SKM-1 treated with dmso at 0.1 percent for 144 hours (cell line): ENCODE measurements around the gene ACOT8.
"Not testable (repeated sequence)": the region's sequence is repeated elsewhere in the genome, so short reads cannot be mapped to it uniquely, and the experiment has no call there.

Experiments
- DNase-seq: peaks from one replicate; lab custom pipeline; 2025; ENCODE audit not compliant: unreplicated experiment; lab: John Stamatoyannopoulos, UW

ACOT8 gene

DNA sequence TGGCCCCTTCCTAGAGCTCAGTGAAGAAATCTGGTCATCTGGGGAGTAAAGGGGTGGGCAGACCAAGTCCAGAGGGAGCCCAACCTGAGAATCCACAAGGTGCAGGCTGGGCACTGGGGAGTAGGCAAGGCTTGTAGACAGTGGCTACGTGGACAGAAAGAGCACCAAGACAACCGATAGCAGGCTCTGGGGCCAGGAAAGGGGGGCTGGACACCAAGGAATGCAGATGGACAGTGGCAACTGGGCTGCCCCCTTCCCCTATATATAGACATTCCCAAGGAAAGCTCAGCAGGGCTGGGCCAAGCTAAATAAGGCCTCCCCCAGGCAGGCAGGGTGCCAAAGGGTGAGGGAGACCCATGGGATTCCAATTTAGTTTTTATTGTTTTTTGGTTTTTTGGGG lies 28.6 kb downstream of the ACOT8 start:
- no peak for DNase-seq

DNA sequence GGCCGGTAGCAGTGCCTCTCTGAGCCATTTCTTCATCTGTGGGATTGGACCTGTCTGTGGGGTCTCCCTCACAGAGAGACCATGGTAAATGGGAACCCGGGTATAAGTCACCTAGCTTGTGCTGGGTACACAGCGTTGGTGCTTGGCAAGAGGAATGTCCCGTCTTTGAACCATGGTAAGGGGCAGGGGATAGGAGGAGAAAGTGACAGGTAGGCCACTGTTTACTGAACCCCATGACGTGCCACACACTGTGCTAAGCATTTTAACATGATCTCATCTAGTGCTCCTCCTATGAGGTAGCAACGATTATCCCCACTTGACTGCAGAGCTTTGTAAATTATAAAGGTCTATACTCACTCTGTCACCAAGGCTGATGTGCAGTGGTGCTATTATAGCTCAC lies 29.5 kb downstream of the ACOT8 start:
- DNase-seq: no peak

DNA sequence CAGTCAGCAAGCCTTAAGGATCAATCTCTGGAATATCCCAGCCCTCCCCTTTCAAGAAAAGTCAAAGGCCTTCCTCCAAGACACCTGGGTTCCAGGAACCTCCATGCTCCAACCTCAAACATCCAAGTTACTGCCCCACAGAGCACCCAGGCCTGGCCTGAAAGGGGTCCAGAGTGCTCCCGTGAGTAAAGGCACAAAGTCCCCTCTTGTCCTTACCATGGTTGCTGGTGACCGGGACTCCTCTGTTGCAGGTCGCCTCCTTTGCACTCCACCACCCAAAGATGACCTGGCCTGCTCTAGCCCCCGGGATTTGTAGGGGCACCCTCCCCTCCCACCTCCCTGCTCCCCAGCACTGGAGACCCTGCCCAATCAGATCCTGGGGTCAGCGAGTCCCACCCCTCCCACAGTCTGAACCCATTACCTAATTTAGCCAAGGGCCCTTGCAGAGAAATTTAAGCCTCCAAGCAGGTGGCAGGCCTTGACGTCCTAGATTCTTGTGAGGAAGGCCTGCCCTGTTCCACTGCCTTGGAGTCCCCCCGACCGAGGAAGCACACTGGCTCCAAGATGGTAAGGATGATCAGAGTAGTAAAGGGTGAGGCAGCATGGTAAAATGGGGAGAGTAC lies 30.1 kb downstream of the ACOT8 start, which contains the start of gene TNNC2:
TNNC2 (minus strand) TSS at position 283 of the 623 bp plus-strand sequence; CDS start at position 219, 64 bp downstream.
- DNase-seq: no peak

DNA sequence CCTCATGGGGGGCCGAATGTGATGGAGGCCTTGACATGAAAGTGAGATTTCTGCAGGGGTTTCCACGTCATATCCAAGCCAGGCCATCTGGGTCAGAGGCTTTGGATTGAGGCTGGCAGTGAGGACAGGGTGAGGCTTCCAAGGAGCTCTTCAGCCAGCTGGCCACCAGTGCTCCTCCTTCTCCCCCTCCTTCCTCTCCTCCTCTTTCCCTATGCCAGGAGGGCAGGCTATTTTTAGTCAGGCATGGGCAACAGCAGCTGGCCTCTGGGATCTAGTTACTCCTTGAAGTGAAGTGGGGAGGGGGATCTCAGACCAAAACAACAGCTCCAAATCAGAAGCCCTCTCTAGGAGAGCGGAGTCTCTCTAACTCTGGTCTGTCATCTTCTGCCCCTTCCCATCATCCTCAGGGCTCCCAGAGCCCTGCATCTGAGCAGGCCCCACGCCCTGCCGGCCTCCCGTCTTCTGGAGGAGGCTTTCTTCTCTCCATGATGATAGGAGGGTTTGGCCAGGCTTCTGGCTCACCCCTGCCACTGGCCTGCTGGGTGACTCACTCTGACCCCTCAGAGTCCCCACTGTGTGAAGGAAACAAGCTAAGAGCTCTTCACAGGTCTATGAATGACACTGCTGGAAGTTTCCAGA lies 30.7 kb downstream of the ACOT8 start:
- no peak for DNase-seq

DNA sequence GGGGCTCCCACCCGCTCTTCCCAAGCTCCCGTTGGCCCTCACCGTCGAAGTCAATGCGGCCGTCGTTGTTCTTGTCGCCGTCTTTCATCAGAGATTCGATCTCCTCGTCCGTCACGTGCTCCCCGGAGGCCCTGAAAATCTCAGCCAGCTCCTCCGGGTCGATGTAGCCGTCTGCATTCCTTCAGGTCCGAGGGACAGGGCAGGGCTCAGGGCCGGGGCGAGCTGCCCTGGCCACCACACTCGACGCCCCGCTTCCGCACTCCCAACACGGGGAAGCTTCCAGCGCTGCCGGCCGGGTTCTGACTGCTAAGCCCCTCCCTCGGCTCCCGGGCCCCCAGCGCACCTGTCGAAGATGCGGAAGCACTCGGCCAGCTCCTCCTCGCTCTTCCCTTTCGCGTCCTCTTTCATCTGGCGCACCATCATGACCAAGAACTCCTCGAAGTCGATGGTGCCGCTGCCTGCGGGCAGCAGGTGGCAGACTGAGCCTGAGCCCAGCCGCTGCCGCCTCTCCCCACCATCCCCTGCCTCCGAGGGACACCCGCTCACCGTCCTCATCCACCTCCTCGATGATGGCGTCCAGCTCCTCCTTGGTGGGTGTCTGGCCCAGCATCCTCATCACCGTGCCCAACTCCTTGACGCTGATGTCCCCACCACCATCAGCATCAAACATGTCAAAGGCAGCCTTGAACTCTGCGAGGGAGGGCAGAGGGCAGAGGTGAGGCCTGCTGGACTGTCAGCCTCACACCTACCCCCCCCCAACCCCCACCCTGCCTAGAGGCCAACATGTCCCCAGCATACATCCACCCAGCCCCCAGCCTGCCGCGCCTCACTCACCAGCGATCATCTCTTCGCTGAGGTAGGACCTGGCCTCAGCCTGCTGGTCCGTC lies 33.0 kb downstream of the ACOT8 start:
- no peak for DNase-seq

DNA sequence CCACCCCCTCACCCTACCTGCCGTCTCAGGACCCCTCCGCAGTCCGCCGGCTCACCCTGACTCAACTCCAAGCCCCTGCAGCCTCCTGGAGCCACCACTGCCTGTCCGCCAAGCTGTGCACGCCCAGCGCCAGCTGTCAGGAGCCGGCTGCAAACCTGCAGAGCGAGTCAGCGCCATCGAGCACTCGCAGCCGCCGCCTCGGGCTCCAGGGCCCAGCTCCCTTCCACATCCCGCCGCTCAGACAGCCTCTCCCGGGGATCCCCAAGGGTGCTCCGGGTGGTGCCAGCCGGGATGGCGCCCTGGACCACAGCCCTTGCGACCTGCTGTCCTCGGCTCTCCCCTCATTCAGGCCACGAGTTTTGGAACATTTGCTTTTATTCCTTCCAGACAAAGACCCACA lies 34.3 kb downstream of the ACOT8 start:
- DNase-seq: no peak

DNA sequence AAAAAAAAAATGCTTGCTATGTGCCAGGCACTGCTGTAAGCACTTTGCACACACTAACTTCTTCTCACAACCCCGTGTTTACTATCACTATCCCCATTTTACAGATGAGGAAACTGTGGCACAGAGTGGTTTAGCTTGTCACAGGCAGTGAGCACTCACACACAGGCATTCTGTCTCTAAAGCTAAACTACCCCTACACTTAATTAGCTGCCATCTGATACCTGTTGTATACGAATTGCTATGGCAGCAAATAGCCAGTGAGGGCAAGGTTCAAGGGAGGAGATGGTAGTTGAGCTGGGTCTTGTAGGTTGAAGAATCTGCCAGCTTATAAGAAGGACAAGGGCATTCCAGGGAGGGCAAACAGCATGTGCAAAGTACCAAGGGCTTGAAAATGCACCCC lies 35.2 kb downstream of the ACOT8 start:
- no peak for DNase-seq

DNA sequence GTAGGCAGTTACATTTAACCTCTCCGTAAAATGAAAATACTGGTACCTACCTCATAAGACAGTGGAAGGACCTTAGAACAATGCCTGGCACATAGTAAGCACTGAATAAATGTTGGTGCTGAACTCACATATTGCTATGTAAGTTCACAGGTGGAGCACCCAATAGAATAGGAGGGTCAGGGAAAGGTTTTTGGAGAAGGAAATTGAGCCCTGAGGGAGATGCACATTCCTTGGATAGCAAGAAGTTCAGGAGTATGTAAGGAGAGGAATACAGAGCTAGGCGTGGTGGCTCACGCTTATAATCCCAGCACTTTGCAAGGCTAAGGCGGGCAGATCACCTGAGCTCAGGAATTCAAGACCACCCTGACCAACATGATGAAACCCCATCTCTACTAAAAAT lies 37.7 kb downstream of the ACOT8 start:
- no peak for DNase-seq

DNA sequence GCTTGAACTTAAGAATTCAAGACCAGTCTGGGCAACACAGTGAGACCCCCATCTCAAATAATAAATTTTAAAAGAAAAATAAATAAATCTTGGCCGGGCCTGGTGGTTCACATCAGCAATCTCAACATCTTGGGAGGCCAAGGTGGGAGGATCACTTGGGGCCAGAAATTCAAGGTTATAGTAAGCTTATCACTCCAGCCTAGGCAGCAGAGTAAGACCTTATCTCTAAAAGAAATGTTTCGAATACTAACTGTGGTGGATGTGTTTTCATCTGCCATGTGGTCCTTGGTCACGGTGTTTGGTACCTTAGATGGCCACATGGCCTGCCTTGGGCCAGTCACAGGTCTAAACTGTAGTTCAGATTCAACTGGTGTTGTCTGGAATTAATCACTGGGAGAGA lies 39.0 kb downstream of the ACOT8 start:
- DNase-seq: no peak

DNA sequence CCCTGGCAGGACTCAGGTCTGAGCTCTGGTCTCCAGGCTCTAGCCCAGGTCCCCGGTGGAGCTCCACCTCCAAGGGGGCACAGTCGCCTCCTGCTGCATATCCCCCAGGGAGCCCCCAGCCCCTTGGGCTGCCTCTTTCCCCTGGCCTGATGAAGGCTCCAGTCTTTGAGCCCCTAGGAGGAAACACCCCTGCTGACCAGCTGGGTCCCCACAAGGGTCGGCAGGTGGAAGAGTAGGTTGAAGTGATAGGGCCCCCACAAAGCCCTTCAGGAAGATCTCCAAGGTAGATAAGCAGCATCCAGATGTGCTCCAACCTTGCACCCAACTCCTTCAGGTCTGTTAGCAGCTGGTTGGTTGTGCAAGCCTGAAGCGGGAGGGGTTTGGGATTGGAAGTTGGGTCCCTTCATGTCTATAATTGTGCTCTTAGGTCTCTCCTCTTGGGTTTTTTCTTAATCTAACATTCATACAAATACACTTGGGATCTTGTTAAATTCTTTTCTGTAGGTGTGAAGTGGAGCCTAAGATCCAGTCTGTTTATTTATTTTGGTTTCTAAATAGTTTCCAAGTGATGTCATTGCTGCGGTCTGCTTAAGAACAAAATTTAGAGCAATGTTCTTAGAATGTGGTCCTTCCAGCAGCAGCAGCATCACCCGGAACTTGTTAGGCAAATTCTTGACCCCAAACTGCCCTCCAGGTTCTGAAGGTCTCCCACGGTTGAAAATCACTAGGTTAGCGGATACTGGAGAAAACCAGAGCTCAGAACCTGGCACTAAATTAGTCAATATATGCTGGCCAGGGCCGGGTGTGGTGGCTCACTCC lies 39.6 kb downstream of the ACOT8 start:
- DNase-seq: no peak

DNA sequence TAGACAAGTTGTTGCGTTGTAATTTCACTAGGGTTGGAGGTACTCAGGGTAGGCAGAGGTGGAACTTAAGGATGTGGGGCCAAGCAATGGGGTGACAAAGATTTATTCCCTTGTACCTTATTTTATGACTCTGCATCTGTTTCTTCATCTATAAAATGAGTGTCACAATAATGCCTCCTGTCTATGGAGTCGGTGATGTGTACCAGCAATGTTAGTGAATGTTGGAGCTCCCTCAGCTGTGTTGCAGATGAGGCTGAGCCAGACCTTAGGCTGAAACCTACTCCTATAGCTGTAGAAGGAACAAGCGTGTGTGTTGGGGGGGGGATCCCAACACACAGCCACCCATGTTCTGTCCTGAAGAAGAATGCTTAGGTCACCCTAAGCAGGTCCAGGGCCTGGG lies 40.2 kb downstream of the ACOT8 start:
- DNase-seq: no peak

DNA sequence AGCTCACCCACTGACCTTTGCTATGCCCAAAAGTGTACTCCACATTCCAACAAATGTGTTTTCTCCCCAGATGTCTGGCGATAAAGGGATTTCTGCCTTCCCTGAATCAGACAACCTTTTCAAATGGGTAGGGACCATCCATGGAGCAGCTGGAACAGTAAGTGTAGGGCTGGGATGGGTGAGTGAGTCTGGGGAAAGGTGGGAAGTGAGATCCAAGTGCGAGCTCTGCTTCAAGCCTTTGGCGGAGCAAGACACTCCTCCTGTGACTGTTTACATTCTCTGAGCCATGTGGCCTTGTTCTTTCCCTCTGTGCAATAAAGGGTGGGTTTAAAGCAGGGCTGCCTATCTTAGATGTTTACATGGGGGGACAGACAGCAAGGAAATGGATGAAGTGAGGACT lies 42.9 kb downstream of the ACOT8 start:
- no peak for DNase-seq

DNA sequence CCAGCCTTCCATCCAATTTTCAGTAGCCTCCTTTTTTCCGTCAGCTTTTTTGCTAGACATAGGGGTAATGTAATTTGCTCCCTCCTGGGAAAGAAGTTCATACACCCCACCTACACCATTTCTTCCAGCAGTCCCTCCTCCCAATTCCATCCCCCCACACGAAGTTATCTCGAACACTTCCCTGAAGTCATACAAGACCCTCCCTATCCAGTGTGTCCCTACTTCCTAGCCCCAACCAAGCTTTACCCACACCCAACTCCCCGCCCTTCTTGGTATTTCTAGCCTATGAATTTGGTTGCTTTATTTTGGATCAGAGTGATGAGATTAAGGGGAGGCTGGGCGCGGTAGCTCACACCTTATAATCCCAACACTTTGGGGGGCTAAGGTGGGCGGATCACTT lies 43.7 kb downstream of the ACOT8 start:
- DNase-seq: no peak

DNA sequence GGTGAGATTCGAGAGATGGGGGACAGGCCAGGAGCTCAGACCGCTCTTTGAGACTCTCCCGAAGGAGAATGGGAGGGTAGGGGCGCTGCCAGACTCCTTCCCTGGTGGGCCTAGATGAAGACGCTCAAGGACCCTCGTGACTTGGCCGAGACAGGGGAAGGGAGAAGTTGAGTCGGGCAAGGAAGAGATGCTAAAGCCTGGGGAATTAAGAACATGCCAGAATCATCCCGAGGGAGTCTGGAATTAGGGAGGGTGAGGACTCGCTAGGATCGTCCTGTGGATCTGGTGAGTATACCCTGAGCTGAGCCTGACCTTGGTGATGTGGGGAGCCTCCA lies 44.2 kb downstream of the ACOT8 start:
- no peak for DNase-seq

DNA sequence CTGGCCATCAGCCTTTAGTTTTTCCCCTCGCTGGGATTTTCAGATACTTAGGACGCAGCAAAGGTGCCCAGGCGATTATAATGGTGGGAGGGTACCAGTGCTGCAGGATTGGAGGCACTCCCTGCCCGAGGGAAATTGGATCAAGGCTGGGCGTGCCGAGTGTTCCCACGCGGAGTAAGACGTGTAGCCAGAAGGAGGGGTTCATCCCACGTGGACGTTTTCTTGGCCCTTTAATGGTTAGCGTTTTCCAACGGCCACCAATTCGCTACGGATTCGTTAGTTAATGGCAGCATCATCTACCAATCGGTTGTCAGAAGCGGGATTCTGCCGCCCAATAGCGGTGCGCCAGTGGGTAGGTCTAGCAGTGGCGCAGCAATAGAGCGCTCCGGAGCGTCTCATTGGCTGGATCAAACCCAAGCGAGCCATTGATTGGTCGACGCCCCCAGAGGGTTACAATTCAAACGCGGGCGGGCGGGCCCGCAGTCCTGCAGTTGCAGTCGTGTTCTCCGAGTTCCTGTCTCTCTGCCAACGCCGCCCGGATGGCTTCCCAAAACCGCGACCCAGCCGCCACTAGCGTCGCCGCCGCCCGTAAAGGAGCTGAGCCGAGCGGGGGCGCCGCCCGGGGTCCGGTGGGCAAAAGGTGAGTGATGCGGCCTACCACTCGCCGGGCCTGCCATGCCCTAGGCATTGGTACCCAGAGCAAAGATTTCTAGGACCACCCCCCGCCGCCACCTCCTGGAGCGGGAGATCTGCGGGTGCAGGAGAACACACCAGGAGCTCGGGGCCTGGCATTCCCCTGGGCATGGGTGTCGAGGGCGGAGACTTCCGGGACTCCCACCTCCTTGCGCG lies 44.8 kb downstream of the ACOT8 start, which contains the start of gene UBE2C:
UBE2C (plus strand) TSS at position 488 of the 849 bp plus-strand sequence; CDS start at position 540, 52 bp downstream.
- no peak for DNase-seq

DNA sequence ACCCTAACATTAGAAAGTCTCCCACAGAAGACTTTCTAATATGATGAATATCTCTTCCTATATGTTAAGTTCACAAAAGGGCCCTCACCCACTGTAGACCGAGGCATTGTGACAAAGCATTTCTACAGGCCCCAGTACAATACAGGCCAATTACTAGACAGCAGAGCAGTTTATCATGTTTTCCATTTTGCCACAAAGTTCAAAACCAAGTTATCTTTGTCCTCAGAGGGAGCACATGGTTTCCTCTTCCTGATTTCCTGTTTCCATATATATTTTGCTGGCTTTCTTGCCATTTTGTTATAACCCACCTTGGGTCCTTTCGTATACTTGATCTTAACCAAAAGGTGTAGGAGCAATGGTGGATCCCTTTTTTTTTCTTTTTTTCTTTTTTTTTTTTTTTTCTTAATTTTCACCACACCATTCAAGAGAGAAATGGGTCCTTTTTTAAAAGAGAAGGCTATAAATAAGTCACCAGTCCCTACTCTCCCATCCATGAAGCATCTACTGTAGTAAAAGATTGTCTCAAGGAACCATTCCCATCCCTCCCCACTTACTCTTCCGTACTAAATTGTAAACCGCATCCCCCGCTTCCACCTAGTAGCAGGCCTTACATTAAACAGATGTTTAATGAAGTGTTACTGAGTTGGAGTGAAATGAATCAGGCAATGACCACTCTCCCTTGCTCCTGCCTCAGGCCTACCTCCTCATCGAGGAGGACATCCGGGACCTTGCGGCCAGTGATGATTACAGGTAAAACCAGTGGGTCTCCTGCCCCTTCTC lies 46.8 kb downstream of the ACOT8 start:
- DNase-seq: no peak

DNA sequence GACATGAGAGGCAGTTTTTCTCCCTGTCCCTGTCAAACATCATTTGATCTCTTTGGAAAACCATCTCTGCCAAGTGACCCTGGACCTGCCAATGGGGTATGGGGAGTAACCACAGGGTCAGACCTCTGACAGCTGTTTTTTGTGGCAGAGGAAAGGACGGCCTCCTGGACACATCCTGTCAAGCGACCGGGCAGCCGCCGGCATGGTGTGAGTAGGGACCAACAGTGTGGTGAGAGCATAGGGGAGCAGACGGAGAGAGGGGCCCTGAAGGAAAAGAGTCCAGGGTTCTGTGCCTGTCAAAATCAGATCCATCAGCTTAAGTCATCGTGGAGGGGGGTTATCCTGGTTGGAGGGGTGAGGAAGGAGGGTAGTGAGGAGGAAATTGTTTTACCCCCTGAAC lies 55.3 kb downstream of the ACOT8 start:
- no peak for DNase-seq

DNA sequence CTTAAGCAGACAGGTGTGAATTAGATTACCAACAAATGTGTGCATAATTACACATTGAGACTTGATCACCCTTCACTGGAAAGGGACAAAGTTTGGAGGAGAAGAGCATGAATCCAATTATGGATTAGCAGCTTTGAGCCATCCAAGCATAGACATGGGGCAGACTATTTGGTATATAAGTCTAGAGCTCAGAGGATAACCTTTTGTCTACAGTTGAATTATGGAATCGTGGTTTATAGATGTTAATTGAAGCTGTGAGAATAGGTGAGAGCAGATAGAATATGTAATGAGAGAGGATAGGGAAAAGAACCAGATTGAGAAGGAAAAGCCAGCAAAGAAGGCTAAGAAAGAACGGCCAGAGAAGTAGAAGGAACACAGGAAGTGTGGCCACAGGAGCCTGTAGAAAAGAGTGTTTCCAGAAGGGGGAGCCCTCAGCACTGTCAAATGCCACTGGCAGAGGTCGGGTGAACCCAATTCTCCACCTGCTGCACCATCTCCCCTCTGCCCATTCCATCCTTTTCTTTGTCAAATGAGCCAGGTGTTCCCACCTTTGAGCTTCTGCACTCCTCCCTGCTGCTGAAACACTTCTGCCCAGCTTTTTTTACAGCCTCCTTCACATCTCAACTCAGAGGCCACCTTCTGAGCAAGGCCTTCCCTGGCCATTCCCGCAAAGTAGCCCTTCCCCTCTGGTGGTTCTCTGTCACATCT lies 58.1 kb downstream of the ACOT8 start:
- DNase-seq: peak; percentile 47

DNA sequence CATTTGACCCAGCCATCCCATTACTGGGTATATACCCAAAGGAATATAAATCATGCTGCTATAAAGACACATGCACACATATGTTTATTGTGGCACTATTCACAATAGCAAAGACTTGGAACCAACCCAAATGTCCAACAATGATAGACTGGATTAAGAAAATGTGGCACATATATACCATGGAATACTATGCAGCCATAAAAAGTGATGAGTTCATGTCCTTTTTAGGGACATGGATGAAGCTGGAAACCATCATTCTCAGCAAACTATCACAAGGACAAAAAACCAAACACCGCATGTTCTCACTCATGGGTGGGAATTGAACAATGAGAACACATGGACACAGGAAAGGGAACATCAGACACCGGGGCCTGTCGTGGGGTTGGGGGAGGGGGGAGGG lies 59.2 kb downstream of the ACOT8 start:
- not testable (repeated sequence) for DNase-seq
